Epithelial cell of esophagus (primary cell): ENCODE results near the gene DEDD.
A peak's percentile ranks its signal among the peaks of the same experiment; 100 is the strongest.

Source experiments
- DNase-seq: peaks from one replicate; pipeline ENCODE4 v3.0.0; 2010; ENCODE audit warnings: low read depth
- H3K4me3 ChIP-seq: 2 replicates; pipeline ENCODE4 v1.5.1; 2011; ENCODE audit warnings: mild to moderate bottlenecking, low read length, control low read depth
- TF ChIP-seq, protein P1 (sequence below): IDR thresholded peaks from 2 replicates; pipeline ENCODE4 v1.5.1; 2011; ENCODE audit warnings: low read depth, mild to moderate bottlenecking, low read length, control low read depth, inconsistent platforms; ENCODE audit not compliant: insufficient read depth; ENCODE audit errors: missing control alignments

The DEDD gene

DNA sequence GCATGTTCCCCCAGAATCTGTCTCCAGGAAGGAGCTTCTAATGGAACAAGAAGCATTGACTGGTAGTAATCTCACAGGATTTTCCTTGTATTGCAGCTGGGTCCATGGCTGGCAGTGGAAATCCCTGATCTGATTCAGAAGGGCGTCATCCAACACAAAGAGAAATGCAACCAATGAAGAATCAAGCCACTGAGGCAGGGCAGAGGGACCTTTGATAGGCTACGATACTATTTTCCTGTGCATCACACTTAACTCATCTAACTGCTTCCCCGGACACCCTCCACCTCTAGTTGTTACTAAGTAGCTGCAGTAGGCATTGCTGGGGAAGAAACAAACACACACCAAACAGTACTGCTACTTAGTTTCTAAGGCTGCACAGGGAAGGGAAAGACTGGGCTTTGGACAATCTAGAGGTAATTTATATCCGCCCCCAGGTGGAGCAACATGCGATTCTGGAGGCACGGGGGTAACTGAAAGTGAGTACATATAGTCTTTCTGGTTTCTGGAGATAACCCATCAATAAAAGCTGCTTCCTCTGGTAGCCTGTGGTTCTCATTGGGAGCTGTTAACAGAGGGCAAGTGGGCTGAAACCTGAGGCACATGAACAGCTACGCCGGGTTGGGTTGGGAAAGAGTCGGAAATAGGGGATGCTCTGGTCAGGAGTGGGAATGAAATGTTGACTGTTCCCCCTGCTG, 26.0 kb upstream of the DEDD start:
- TF ChIP-seq, protein P1, sequence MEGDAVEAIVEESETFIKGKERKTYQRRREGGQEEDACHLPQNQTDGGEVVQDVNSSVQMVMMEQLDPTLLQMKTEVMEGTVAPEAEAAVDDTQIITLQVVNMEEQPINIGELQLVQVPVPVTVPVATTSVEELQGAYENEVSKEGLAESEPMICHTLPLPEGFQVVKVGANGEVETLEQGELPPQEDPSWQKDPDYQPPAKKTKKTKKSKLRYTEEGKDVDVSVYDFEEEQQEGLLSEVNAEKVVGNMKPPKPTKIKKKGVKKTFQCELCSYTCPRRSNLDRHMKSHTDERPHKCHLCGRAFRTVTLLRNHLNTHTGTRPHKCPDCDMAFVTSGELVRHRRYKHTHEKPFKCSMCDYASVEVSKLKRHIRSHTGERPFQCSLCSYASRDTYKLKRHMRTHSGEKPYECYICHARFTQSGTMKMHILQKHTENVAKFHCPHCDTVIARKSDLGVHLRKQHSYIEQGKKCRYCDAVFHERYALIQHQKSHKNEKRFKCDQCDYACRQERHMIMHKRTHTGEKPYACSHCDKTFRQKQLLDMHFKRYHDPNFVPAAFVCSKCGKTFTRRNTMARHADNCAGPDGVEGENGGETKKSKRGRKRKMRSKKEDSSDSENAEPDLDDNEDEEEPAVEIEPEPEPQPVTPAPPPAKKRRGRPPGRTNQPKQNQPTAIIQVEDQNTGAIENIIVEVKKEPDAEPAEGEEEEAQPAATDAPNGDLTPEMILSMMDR = no peak
- DNase-seq = peak; percentile 26
- H3K4me3 ChIP-seq = peak overlapping the region; percentile 84

DNA sequence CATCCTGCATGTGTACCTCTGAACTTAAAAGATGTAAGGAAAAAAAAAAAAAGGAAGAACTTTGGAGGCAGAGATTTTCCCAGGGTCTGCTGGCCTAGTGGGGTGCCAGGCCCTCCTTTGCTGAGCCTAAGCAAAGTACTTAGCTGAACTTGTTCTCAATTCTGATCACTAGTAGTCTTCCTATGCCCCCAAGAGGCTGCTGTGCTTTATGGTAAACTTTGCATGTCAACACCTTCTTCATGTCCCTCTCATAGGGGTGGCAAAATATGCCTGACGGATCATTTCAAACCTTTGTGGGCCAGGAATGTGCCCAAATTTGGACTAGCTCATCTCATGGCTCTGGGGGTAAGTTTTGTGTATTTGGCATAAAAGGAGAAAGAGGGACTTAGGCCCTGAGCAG, 25.4 kb upstream of the DEDD start:
- TF ChIP-seq, protein P1 = no peak
- no peak for DNase-seq
- no peak overlapping the region for H3K4me3 ChIP-seq

DNA sequence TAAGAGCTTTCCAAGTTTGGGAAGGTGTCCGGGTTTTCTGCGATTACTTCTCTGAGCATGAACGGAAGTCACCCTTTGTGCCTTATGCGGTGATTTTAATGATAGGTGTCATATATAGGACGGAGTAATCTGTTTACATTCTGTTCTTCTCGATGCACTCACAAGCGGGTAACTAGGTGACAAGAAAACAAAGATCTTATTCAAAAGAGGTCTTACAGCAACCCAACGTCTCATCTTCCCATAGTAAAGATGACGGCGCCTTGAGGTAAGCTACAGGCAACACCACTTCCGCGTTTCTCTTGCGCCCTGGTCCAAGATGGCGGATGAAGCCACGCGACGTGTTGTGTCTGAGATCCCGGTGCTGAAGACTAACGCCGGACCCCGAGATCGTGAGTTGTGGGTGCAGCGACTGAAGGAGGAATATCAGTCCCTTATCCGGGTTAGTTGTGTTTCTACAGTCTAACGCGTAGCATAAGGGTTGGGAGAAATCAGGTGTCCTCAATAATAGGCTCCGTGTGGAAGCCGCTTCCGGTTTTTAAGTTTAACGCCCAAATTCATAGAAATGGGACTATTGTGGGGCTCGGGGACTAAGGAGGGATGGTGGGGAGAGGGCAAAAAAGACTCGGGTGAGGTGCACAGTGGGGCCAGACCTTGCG, 21.3 kb upstream of the DEDD start, which contains the start of gene UFC1:
TSS of gene UFC1 (plus strand) at position 297 of the 656 bp plus-strand sequence. CDS start at position 317, 20 bp downstream.
- peak within 1 kb of the TSS; percentile 99 for H3K4me3 ChIP-seq
- TF ChIP-seq, protein P1 = no peak
- DNase-seq = peak; percentile 91

DNA sequence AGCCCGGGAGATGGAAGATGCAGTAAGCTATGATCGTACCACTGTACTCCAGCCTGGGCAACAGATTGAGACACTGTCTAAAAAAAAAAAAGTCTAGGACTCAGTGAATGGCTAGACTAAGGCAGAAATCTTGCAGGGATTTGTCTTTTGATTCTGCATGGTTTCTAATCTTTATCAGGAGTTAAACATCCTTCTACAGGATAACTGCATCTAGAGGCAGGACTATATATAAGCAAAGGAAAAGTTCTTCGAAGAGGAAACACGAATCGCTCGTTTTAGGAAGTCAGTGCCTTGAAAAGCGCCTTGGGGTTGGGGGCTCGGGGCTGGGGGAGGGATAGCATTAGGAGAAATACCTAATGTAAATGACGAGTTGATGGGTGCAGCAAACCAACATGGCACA, 20.7 kb upstream of the DEDD start:
- TF ChIP-seq, protein P1 = no peak
- H3K4me3 ChIP-seq = peak overlapping the region; percentile 99
- DNase-seq = no peak

DNA sequence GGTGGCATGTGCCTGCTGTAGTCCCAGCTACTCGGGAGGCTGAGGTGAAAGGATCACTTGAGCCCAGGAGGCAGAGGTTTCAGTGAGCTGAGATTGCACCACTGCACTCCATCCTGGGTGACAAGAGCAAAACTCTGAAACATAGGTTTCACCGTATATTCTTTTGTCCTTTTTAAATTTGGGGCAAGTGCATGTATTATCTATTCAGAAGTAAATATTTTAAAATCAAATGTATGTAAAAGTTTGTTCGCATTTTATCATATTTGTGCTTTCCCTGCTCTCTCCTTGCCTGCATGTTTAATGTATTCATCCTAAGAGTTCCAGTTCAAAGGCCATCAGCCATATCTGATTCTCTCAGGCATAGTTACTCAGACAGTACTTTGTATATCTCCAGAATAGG, 13.4 kb upstream of the DEDD start:
- TF ChIP-seq, protein P1 = no peak
- H3K4me3 ChIP-seq = no peak overlapping the region
- DNase-seq = no peak

DNA sequence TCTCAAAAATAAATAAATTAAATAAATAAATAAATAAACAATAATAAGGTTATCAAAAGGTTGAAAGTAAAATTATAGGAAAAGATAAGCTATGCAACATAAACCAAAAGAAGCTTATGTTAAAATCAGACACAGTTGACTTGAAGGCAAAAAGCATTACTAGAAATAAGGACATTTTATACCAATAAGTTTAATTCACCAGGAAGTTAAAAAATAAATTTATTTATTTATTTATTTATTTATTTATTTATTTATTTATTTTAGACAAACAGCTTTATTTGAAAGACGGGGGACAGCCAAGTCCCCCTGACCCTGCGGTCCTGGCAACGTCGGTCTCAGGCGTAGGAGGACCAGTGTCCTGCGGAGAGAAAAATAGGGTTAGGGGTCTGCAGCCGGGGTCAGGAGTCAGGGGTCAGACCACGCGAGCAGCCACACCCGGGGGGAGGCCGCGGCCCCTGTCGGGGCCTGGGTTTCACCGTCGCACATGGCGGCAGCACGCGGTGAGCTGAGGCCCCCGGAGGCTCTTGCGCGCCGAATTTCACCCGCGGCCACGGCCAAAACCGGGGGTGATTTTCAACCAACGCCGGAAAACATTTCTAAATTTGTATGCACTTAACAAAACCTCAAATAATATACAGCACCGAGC, 8.4 kb upstream of the DEDD start:
- TF ChIP-seq, protein P1 = no peak
- DNase-seq = no peak

DNA sequence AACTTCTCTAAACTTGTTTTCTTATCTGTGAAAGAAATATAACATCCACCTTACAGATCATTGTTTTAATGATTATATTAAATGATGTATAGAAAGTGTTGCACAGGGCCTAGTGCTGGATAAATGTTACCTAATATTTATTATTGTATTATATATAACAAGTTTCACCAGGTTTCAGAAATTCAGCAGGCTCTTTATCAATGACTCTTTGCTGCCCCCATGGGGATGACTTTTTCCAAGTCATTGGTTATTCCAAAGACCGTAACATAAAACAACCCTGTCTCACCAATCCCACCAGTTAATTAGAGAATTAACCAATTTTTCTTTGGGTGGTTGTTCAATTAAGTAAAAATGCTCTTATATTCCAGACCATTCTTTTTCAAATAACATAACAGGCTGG, 7.3 kb upstream of the DEDD start:
- TF ChIP-seq, protein P1 = peak; percentile 58
- peak; percentile 68 for DNase-seq
- no peak overlapping the region for H3K4me3 ChIP-seq

More for the DNA sequence above, 8.4 kb upstream of the DEDD start:
- H3K4me3 ChIP-seq = no peak overlapping the region
